Measurements from ENCODE around the gene APEX1.
"Not testable (repeated sequence)": the region's sequence is repeated elsewhere in the genome, so short reads cannot be mapped to it uniquely, and the experiment has no call there.

GRCh38 chr14:20443650-20444049, 11.4 kb upstream of the APEX1 start:
- TF ChIP-seq POLR2A, CTCF (IDR thresholded peaks at IDR 0.05): not testable (repeated sequence)
